Measurements from ENCODE around the gene SCN5A. TPM values are rescaled to one million over a fixed set of nuclear protein-coding genes. Genes with fewer than 3 reads are reported as not detected.

Gene SCN5A
- total RNA-seq, 2 experiments from 2014 or later: 0.20 to 0.52 TPM

GRCh38 chr3:38532529-38532928 lies 117.0 kb downstream of the SCN5A start:
- H3K4me1 Mint-ChIP-seq (ENCODE audit: low read depth): peaks cover 4% of the 10 kb centered on the region
- no peaks in the 10 kb centered on the region for H3K9me3 Mint-ChIP-seq
- H3K27me3 Mint-ChIP-seq: no peaks in the 10 kb centered on the region
- no peak for TF ChIP-seq CTCF (IDR thresholded peaks at IDR 0.05)
- H3K36me3 Mint-ChIP-seq (ENCODE audit: low read depth): peaks cover 14% of the 10 kb centered on the region
- H3K27ac Mint-ChIP-seq: no peak overlapping the region
- ATAC-seq (no peak), DNase-seq (no peak)
- ChIA-PET CTCF (interaction anchor here (1.5 kb wide), 1 partner anchor 11 kb away, joined by 6 read pairs; no protein-coding TSS in a partner anchor), POLR2A (no interaction called here)
- intact Hi-C loops (cut with micrococcal nuclease): no loop called here
- H3K4me3 Mint-ChIP-seq: no peak overlapping the region

- intact Hi-C loops (cut with micrococcal nuclease): no loop called here
- Mint-ChIP-seq H3K4me3 (no peak overlapping the region), H3K27me3 (no peaks in the 10 kb centered on the region), H3K9me3 (no peaks in the 10 kb centered on the region), H3K27ac (no peak overlapping the region), H3K4me1 (ENCODE audit: low read depth) (no peaks in the 10 kb centered on the region), H3K36me3 (ENCODE audit: low read depth) (peaks cover 31% of the 10 kb centered on the region)
- ChIA-PET POLR2A (no interaction called here), CTCF (no interaction called here)
- peak; percentile 45 for ATAC-seq
- no peak for TF ChIP-seq CTCF (IDR thresholded peaks at IDR 0.05)
- no peak for DNase-seq
Observed at GRCh38 chr3:38528457-38528856, 121.0 kb downstream of the SCN5A start.

- no peak overlapping the region for H3K4me3 Mint-ChIP-seq
- H3K27me3 Mint-ChIP-seq: no peaks in the 10 kb centered on the region
- no peaks in the 10 kb centered on the region for H3K4me1 Mint-ChIP-seq (ENCODE audit: low read depth)
- ChIA-PET CTCF (interaction anchor here (11.1 kb wide), 1 partner anchor 127 kb away, joined by 190 read pairs; no protein-coding TSS in a partner anchor), POLR2A (no interaction called here)
- no peak overlapping the region for H3K27ac Mint-ChIP-seq
- no peak for TF ChIP-seq CTCF (IDR thresholded peaks at IDR 0.05)
- no peaks in the 10 kb centered on the region for H3K9me3 Mint-ChIP-seq
- peaks cover 33% of the 10 kb centered on the region for H3K36me3 Mint-ChIP-seq (ENCODE audit: low read depth)
- intact Hi-C loops (cut with micrococcal nuclease): no loop called here
- DNase-seq (no peak), ATAC-seq (no peak)
Observed at GRCh38 chr3:38526792-38527191, 122.7 kb downstream of the SCN5A start.

- H3K27ac Mint-ChIP-seq: no peak overlapping the region
- DNase-seq: no peak
- no peak overlapping the region for H3K4me3 Mint-ChIP-seq
- no peak for TF ChIP-seq CTCF (IDR thresholded peaks at IDR 0.05)
- no peaks in the 10 kb centered on the region for H3K9me3 Mint-ChIP-seq
- H3K27me3 Mint-ChIP-seq: no peaks in the 10 kb centered on the region
- ChIA-PET CTCF (interaction anchor here (0.9 to 11.1 kb wide), 6 partner anchors 14 to 476 kb away, joined by 3 to 190 read pairs (median 5); partner anchors contain the start of gene XYLB), POLR2A (interaction anchor here (1.4 kb wide), 1 partner anchor 21 kb away, joined by 4 read pairs; no protein-coding TSS in a partner anchor)
- no peak for ATAC-seq
- peaks cover 13% of the 10 kb centered on the region for H3K4me1 Mint-ChIP-seq (ENCODE audit: low read depth)
- intact Hi-C loops (cut with micrococcal nuclease): no loop called here
- H3K36me3 Mint-ChIP-seq (ENCODE audit: low read depth): peaks cover 30% of the 10 kb centered on the region
Observed at GRCh38 chr3:38524141-38524739, 125.2 kb downstream of the SCN5A start.

- intact Hi-C loops (cut with micrococcal nuclease): no loop called here
- Mint-ChIP-seq H3K27ac (no peak overlapping the region), H3K4me1 (ENCODE audit: low read depth) (peaks cover 22% of the 10 kb centered on the region), H3K36me3 (ENCODE audit: low read depth) (peaks cover 26% of the 10 kb centered on the region), H3K4me3 (no peak overlapping the region), H3K27me3 (no peaks in the 10 kb centered on the region), H3K9me3 (no peaks in the 10 kb centered on the region)
- CTCF ChIA-PET: interaction anchor here (0.6 to 11.1 kb wide), 58 partner anchors 9 to 814 kb away, joined by 3 to 190 read pairs (median 5); partner anchors contain the start of genes EXOG, SCN5A and XYLB
- TF ChIP-seq CTCF (IDR thresholded peaks at IDR 0.05): no peak
- POLR2A ChIA-PET: interaction anchor here (0.8 kb wide), 1 partner anchor 119 kb away, joined by 3 read pairs; no protein-coding TSS in a partner anchor
- no peak for DNase-seq
- ATAC-seq: no peak
Observed at GRCh38 chr3:38522002-38522401, 127.5 kb downstream of the SCN5A start.
